Measurements from ENCODE around the gene SERHL2. TPM values are rescaled to one million over a fixed set of nuclear protein-coding genes. Genes with fewer than 3 reads are reported as not detected.

The SERHL2 gene
- polyA plus RNA-seq, 1 donor from 2014 or later = 0.99 TPM

- no peaks in the 10 kb centered on the region for H4K20me1 ChIP-seq (ENCODE audit: insufficient read depth)
- no peaks in the 10 kb centered on the region for H3K9me2 ChIP-seq (ENCODE audit: insufficient read depth, low read length)
- H3K9me3 ChIP-seq (ENCODE audit: low read length) = no peaks in the 10 kb centered on the region
- TF ChIP-seq POLR2AphosphoS5 (IDR thresholded peaks at IDR 0.05) (no peak), RAD21 (conservative IDR thresholded peaks at IDR 0.05) (no peak), REST (IDR thresholded peaks at IDR 0.05; ENCODE audit: borderline replicate concordance) (no peak), TAF1 (IDR thresholded peaks at IDR 0.05; ENCODE audit: low read depth) (no peak)
- no peaks in the 10 kb centered on the region for H3K27me3 ChIP-seq (ENCODE audit: insufficient read depth, low read depth, low read length)
- no peaks in the 10 kb centered on the region for H3K36me3 ChIP-seq (ENCODE audit: insufficient read depth, low read length)
- no peak overlapping the region for H2AFZ ChIP-seq (ENCODE audit: low read depth, low read length)
- no peak overlapping the region for H3K9ac ChIP-seq (ENCODE audit: low read length)
- no peaks in the 10 kb centered on the region for H3K79me2 ChIP-seq (replicated peaks; ENCODE audit: insufficient read depth, low read length)
- no peak overlapping the region for H3K27ac ChIP-seq (ENCODE audit: low read length)
- no peaks in the 10 kb centered on the region for H3F3A ChIP-seq (ENCODE audit: insufficient read depth, low read length, poor library complexity, severe bottlenecking)
- H3K4me2 ChIP-seq (ENCODE audit: low read length) = no peak overlapping the region
- H3K4me3 ChIP-seq (ENCODE audit: low read length) = no peak overlapping the region
Observed at GRCh38 chr22:42585096-42585495, 31.3 kb downstream of the SERHL2 start.

- Histone ChIP-seq H4K20me1 (ENCODE audit: insufficient read depth) (no peaks in the 10 kb centered on the region), H3K36me3 (ENCODE audit: insufficient read depth, low read length) (no peaks in the 10 kb centered on the region), H3K79me2 (replicated peaks; ENCODE audit: insufficient read depth, low read length) (no peaks in the 10 kb centered on the region), H3K27ac (ENCODE audit: low read length) (no peak overlapping the region), H2AFZ (ENCODE audit: low read depth, low read length) (no peak overlapping the region), H3K4me3 (ENCODE audit: low read length) (no peak overlapping the region), H3K27me3 (ENCODE audit: insufficient read depth, low read depth, low read length) (no peaks in the 10 kb centered on the region), H3K9ac (ENCODE audit: low read length) (no peak overlapping the region), H3K4me2 (ENCODE audit: low read length) (no peak overlapping the region), H3F3A (ENCODE audit: insufficient read depth, low read length, poor library complexity, severe bottlenecking) (no peaks in the 10 kb centered on the region), H3K9me3 (ENCODE audit: low read length) (no peaks in the 10 kb centered on the region), H3K9me2 (ENCODE audit: insufficient read depth, low read length) (no peaks in the 10 kb centered on the region)
- TF ChIP-seq EZH2 (IDR thresholded peaks at IDR 0.05; ENCODE audit: borderline replicate concordance, insufficient read depth, low read length, poor library complexity, severe bottlenecking) (no peak), MXI1 (conservative IDR thresholded peaks at IDR 0.05; ENCODE audit: poor library complexity, severe bottlenecking) (no peak), POLR2AphosphoS5 (IDR thresholded peaks at IDR 0.05) (no peak), TAF1 (IDR thresholded peaks at IDR 0.05; ENCODE audit: low read depth) (no peak), RAD21 (conservative IDR thresholded peaks at IDR 0.05) (no peak), CTCF (IDR thresholded peaks at IDR 0.05; ENCODE audit: poor library complexity, severe bottlenecking) (no peak), SMC3 (conservative IDR thresholded peaks at IDR 0.05; ENCODE audit: poor library complexity) (no peak), EP300 (conservative IDR thresholded peaks at IDR 0.05; ENCODE audit: poor library complexity, severe bottlenecking) (no peak), REST (IDR thresholded peaks at IDR 0.05; ENCODE audit: borderline replicate concordance) (no peak)
Observed at GRCh38 chr22:42586381-42586780, 32.6 kb downstream of the SERHL2 start.
